Measurements from ENCODE around the gene LIF.

The LIF gene

DNA sequence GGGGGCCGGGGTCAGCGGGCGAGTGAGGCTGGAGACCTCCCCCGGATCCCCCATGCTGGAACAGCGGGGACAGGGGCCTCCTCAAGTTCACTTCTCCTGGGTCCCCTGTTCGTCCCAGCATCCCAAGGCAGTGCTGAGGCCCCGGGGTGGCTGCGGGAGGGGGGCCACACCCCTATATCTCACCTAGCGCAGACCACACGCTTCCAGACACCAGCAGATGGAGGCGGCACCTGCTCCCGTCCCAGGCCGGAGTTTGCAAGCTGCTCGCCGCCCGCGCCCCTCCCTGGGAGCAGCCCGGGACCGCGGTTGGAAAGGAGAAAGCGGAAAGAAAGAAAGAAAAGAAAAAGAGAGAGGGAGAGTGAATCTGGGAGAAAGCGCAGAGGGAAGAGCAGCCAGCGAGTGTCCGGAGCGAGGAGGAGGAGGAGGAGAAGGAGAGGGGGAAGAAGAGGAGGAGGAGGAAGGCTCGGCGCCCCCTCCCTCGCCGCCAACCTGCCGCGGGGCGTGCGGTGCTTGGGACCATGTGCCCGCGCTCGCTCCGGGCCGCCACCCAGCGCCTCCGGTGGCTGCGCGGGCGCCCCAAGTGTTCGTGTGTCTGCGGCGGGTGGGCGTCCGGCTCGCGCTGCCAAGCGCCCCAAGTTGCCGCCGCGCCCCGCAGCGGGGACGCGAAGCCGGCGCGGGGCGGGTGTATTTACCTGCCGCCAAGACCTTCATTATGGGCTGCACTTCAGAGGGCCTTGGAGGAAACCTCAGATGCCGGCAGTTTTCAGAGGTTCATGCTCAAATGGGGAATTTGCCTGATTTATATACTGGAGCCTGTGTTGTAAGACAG lies at the start of gene LIF:
TSS of gene LIF (minus strand) at position 775 of the 829 bp plus-strand sequence. CDS start at position 711, 64 bp downstream.
- peak; percentile 29 for DNase-seq (ENCODE audit: low read depth)

DNA sequence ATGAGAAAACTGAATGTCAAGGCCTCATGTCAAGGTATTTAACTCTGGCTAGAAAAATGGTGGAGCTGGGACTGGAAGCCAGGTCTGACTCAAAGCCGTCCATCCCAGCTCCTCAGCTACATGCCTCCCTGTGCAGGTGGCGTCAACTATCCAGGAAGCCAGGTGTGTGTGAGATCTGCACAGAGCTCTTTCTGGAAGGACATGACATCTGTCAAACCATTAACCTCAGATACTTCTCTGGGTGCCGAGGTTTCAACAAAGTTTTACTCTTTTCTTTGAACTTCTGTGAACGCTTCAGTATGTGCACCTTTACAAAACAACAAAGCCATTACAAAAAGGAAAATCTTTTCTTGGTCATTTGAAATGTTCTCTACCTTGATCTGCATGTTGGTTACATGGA lies 49.8 kb upstream of the LIF start:
- no peak for DNase-seq (ENCODE audit: low read depth)

DNA sequence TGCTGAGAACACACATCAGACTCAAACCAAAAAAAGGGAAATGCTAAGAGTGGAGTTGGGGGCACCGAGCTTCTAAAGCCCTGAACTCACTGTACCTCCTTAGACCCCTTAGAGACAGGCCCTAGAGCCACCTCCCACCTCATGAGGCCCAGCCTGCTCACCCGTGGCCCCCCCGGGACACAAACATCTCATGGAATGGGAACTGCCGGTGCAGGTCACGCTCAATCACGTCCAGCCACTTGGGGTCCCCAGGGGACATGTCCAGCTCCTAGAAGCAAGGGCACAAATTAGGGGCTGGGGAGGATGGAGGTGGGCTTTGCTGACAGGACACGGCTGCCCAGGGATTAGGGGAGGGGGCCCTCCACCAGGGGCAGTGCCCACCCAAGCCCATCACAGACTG lies 49.0 kb upstream of the LIF start:
- no peak for DNase-seq (ENCODE audit: low read depth)

DNA sequence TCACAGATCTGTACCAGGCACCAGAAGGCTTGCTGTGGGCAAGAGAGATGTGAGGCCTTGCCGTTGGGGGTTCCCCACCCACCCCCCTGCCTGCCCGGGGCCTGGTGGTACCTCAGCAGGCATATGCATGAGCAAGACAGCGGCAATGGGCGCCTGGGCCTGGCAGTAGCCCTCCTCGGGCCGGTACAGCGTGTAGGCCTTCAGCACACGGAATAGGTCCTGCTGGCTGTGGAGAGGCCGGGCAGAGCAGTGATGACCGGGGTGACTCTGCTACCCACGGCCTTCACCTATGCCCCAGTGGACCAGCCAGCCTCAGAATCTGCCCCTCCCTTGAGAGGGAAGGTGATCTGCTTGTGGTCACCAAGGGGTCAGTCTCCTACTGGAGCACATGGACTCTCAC lies 48.3 kb upstream of the LIF start:
- no peak for DNase-seq (ENCODE audit: low read depth)

DNA sequence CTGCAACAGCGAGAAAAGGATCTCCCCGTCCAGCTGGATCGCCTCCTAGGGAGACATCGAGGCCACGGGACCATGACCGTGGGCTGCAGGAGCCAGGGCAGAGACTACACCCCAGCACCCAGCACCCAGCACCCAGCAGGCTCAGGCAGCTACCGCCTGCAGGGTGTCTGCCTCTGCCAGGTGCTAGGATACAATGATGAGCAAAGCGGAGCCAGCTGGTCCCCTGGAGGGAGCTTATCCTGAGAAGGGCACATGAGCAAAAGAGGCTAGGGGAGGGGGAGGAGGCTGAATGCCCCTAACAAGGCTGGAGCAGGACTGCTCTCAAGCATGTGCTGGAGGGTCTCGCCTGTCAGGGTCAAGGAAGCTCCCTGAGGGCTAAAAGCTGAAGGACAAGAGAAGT lies 47.5 kb upstream of the LIF start:
- no peak for DNase-seq (ENCODE audit: low read depth)

DNA sequence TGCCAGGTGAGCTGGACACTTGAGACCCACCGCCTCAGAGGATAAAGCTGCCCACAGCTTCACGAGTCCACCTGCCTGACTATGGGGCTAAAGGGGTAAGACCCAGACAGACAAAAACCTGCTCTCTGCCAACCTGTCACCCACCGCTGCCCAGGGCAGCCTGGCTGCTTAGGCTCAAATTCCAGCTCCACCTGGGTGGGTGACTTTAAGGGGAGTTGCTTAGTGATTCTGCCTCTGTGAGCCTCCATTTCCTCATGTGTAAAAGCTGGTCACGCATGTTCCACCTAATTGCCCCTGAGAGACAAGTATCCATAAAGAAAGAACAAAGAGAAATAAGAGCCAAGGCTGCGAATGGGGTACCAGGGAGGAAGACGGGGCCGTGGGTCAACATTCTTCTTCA lies 46.5 kb upstream of the LIF start:
- no peak for DNase-seq (ENCODE audit: low read depth)

DNA sequence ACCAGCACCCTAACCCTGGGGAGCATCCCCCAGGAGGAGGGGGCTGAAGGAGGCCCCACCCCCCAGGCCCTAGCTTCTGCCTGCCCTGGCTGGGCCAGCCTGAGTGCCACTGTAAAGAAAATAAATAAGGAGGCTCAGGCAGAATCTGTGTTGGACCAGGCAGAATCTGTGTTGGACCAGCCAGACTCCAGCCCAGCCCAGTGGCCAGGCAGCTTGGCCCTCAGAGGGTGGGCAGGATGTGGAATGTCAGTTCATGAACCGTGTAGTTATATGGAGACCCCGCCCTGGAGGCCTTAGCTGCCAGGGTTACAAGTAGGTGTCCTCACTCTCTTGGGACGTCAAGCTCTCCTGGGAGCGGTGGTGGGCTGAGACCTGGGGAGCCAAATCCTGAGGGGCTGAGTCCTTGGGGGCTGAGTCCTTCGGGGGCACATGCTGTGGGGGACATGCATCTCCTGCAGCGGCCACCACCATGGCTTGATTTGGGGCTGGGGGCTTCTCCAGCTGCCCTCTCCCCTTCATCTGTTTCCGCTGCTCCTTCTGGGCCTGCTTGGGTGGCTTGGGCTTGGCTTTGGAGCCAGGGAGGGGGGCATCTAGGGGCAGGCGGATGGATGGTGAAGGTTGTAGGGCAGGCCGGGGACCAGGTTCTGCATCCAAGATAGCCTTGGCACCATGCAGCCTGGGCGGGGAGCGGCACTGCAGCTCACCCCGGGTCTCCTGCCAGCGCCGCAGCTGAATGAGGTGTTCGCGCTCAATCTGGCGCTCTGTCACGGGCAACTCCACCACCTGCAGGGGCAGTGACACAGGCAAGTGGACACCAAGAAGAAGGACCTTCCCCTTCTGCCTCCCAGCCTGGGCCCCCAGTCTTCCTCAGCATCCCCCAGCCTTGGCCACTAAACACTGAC lies 45.8 kb upstream of the LIF start:
- no peak for DNase-seq (ENCODE audit: low read depth)

DNA sequence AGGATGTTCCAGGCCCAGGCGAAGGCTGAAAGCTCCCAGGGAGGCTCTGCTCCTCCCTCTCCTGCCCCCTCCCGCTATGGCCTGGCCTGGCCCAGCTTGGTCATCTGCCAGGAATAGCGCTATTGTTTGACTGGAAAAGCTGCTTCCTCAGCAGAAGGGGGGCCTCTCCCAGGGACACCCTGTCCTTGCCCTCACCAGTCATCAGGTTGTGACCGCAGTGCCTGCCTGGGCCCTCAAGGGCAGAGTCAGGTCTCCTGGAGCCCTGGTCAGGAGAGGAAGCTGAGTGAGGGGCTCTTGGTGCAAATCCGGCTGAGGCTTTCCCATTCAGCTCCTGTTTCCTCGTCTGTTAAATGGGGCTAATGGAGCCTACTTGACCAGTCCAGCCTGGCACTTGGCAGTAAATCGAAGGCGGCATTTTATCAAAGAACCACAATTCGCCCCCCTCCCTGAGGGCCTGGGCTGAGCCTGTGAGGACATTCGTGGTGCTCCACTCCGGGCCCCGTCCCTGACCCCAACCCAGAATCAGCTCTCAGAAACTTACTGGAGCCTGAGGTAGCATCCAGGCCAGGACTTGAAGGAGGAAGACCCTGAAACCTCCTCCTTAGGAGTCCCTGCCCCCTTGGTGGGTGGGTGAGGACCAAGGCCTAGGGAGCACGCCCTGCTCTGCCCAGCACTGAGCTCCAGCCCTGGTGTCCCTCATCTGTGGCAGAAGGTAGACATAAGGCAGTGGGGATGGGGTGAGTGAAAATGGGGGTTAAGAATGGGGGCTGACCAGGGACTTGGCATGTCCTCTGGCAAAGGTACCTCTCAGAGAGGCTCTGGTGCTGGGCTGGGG lies 44.7 kb upstream of the LIF start:
- DNase-seq (ENCODE audit: low read depth): peak; percentile 62

DNA sequence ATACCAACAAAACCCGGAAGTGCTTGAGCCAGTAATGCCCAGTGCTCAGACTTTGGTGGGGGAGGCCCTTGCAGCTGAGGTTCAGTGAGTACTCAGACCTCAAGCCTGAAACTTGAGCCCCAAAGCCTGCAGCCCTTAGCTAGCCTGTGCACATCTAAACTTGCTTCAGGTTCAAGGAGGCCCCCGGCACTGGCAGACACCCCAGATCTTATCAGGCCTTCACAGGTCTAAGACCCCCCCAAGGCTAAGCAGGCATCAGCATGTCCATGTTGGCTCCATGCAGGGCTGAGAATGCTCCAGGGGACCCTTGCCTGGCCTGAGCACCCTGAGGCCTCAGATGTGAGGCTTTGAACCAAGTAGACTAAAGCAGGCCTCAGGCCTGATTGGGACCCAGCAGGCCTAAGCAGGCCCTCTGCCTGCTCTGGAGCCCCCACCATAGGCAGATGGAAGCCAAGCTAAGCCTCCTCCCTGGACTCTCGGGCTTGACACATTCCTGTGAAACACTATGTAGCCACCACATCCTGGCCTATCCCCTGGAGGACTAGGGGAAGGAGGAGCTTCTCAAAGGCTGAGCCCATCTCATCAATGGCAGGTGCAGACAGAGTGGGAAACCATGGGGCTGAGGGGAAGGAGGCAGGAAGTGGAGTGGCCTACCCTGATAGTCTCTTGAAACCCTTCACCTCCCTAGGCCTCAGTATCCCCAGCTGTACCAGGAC lies 43.9 kb upstream of the LIF start:
- peak; percentile 63 for DNase-seq (ENCODE audit: low read depth)

DNA sequence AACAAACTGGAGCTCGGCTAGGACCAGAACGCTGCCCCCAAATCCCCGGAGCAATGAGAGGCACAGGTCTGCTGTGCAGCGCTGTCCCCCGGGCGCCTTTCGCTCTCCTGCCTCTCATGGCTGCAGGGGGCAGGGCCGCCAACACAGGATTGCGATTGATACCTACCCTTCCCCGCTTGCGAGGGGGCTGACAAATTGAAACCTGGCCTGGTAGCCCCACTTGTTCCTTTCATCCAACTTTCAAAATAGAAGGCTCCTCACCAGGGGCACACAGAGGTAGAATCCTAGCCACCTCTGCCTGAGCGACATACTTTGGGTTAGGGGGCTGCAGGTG lies 43.4 kb upstream of the LIF start:
- no peak for DNase-seq (ENCODE audit: low read depth)

DNA sequence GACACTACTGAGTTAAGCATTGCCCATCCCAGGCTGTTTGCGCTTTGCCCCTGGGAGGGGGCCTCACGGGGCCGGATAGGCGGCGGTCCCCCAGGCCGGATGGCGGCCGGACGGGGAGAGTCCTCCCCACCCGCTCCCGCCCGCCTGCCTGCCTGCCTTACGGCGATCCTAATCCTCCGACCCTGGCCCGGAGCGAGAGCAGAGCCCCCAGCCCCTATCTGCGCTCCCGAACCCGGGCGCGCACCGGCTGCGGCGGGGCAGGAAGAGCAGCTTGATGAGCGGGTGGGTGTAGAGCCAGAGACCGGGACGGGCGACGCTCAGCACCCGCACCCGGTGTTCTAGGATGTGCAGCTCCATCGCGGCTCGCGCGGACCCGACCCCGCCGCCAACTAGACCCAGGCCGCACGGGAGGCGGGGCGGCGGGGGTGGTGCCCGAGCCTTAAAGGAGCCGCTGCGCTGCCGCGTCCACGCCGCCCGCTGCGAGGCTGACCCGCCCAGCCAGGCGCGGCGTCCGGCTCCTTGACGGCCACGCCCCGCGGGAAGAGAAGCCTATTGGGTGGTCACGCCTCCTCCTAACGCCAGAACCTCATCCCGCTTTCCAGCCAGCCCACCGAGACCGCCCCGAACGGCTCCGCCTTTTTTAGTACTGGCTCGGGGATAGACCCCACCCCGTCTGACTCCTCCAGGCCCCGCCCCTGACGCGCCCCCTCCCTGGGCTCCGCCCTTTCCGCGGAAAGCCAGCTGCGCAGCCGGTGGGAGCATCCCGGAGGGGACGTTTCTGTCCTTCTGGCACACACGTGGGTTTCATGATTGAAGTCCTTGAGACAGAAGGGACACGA lies 42.8 kb upstream of the LIF start, which contains the start of gene CASTOR1:
TSS of gene CASTOR1 (minus strand) at position 365 of the 839 bp plus-strand sequence. CDS start at position 357, 8 bp downstream.
- DNase-seq (ENCODE audit: low read depth): peak; percentile 98

DNA sequence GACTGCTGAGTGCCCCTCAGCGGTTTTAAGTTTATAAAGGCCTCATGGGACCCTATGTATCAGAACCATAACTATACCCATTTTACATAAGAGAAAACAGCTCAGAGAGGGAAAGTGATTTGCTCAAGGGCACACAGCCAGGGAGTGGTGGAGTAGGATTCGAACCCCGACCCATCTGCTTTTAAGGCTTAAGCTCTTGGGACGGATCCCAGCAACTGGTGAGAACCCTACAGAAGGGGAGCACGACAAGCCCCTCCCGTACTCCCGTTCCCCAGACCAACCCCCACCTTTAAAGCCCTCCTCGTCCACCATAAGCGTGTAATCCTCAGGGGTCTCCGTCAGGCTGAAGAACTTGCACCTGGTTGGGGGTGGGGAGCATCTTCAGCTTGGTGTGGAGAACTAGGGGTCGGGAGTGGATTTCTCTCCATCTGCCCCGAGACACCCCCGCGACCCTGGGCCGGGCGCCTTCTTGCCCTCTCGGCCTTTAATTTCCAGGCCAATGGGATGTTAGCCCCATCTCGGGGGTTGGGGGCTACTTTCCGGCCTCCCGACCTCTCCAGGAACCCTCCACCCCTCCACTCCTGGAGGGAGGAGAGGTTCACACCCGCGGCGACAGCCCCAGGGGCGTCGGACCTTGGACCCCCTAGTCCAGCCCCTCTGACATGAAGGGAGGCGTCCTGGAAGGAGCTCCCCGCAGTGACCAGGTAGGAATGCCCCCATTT lies 42.0 kb upstream of the LIF start:
- no peak for DNase-seq (ENCODE audit: low read depth)

DNA sequence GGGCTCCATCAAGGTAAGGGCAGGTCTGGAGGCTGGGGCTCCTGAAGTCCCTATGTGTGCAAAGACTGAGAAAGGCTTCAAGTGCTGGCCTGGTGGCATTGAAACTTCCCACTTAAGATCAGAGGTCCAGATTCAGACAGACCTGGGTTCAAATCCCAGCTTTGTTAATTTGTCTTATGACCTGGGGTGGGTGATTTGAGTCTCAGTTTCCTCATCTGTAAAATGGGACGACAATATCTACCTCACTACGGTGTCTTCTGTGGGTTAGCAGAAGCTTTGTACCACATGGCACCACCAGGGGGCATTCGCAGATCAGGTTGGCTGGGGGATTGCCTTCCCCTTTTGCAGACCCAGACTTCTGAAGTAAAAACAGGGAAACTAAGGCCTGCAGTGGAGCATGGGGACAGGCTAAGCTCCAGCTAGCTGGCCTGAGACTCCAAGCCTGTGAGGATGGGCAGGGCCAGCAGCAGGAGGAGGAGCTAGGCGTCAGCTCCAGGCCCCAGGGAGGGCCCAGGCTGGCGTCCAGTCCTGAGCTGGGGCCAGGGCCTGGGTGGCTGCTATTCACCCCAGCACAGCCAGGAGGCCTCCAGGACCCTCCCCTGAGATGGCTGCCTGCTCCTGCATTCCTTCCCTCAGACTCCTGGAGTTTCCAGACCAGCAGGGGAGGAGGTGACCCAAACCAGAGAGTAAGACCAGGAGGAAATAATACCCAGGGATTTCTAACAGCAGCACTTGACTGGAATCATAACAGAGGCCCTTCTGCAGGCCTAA lies 41.3 kb upstream of the LIF start:
- DNase-seq (ENCODE audit: low read depth): peak; percentile 95

DNA sequence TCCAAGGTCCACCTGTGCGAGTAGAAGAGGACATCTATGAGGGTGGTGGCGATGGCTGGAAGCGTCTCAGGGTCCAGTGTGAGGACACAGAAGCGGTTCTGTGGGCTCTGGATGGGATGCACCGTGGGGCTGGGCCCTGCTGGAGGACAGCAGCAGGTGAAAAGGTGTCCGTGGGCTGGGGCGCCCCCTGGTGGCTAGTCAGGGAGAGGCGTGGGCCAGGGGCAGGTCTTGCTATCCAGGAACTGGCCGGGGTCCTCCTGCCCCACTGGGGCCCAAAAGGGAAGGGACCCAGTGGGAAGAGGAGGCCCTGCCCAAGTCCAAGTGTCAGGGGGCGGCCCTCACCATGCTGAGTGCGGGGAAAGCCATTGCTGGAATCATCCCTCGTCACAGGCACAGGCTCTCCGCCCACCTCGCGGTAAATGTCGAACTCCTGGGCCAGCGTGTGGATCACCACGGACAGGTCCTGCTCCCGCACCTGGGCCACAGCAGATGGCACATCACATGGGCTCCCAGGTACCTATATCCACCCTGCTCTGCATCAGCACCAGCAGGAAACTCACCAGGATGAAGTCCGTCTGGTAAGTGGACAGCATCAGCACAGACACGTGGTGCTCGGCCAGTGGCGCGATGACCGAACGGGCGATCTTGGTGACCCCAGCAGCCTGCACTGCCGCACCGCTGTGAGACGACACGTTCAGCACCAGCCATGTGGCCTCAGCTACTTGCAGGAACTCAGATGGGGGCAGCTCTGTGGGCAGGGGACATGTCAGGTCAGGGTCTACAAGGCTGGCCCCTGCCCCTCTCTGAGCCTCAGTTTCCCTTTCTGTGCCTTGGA lies 40.5 kb upstream of the LIF start:
- no peak for DNase-seq (ENCODE audit: low read depth)

DNA sequence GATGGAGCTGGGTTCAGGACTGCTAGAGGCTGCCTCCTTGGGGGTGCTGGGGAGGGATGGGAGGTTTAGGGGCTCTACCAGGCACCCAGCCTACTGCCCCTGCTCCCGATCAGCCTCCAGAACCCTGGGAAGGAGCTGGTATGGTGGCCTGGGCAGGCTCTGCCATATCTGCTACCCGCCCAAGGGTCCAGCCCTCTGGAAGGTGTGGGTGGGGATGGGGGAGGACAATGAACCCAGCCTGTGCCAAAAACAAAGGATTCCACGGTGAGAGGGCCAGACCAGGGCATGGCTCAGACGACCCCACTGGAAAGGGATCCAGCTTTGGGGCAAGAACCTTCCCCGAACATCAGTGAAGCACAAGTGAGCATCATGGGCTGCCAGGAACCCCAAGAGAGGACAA lies 39.8 kb upstream of the LIF start:
- no peak for DNase-seq (ENCODE audit: low read depth)

DNA sequence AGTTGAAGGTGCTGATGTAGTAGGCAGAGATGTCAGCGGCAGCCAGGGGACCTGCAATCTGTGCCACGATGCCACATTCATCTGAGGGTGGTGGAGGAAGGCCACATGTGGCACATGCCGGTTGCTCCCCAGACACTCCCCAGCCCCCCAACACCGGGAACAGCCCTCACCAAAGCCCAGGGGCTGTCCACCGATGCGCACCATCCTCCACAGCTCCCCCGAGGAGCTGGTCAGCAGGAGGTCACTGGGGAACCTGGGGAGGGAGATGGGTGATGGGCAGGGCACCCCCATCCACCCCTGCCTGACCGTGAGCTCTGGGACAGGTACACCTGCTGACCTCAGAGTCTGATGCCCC lies 39.3 kb upstream of the LIF start:
- no peak for DNase-seq (ENCODE audit: low read depth)

DNA sequence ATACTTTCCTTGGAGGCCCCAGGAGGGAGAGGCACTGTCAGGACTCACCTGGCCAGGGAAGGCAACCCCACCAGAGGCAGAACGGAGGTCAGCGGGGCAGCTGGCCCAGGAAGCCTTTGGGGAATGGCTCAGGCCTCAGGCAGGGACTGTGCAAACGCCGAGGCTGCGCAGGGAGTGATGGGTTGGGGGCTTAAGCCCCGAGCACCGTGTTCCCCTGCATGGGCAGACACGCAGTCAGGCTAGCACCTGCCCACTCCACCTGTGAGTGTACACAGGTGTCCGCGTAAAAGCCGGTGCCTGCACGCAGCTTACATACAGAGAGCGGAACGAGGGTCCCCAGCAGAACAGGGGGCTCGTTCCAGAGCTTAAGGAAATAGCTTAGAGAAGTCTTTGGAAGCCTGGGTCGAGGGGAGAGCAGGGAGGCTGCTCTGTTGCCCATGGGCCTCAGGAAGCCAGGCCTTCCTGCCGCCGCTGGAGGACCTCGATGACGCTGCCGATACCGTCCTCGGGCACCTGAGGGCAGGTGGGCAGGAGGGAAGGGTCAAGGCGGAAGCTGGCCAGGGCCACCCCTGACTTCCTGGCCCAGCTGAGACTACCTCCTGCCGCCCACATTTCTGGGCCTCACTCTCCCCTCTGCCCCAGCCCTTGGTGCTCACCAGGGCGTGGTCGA lies 38.8 kb upstream of the LIF start:
- no peak for DNase-seq (ENCODE audit: low read depth)

DNA sequence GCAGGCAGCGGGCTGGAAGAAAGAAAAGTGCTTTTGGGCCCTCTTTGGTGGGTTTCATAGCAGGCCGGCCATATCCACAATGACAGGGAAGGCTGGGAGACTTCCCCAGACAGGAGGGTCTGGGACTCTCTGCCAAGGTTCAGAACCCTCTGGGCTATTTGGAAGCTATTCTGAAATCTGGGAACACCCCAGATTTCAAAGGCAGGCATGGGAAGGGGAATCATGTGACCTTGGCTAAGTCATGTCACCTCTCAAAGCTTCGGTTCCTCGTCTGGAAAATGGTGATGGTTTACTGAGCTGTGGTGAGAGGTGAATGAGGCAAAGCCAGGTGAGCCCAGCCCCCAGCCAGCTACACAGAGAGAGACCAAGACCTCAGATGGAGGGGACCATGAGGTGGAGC lies 38.1 kb upstream of the LIF start:
- no peak for DNase-seq (ENCODE audit: low read depth)
